ENCODE data around the gene AKAP17A. TPM values are rescaled to one million over a fixed set of nuclear protein-coding genes. Genes with fewer than 3 reads are reported as not detected.
"Not testable (repeated sequence)": the region's sequence is repeated elsewhere in the genome, so short reads cannot be mapped to it uniquely, and the experiment has no call there.

The AKAP17A gene
- polyA plus RNA-seq, 3 donors, result 8.9 to 118 (median 13.6) TPM

- Mint-ChIP-seq H3K4me1 (peaks cover 23% of the 10 kb centered on the region), H3K27me3 (ENCODE audit: low read depth in 3 of 3) (peaks cover 0 to 5% (median 4%) of the 10 kb centered on the region in 3 donors), H3K36me3 (no peaks in the 10 kb centered on the region), H3K9me3 (peaks cover 0 to 4% (median 0%) of the 10 kb centered on the region in 7 donors), H3K27ac (no peak overlapping the region), H3K4me3 (peak overlapping the region in 1 of 2 donors; percentile 51)
- Histone ChIP-seq H3K4me1 (ENCODE audit: control insufficient read depth in 1 of 2, insufficient read depth in 2 of 2, low read length in 2 of 2) (peaks cover 10 to 13% of the 10 kb centered on the region in 2 donors), H3K27me3 (ENCODE audit: control insufficient read depth in 2 of 2, insufficient read depth in 2 of 2, low read length in 2 of 2) (no peaks in the 10 kb centered on the region), H3K36me3 (replicated peaks in 1 of 2; ENCODE audit: control insufficient read depth in 1 of 2, insufficient read depth in 2 of 2, low read length in 2 of 2) (no peaks in the 10 kb centered on the region), H3K27ac (ENCODE audit: low read depth in 1 of 2, low read length in 2 of 2) (no peak overlapping the region), H3K79me2 (ENCODE audit: insufficient read depth, low read length) (no peaks in the 10 kb centered on the region), H4K20me1 (ENCODE audit: insufficient read depth, low read length) (no peaks in the 10 kb centered on the region), H2AFZ (ENCODE audit: insufficient read depth, low read depth, low read length, poor library complexity, severe bottlenecking) (peak overlapping the region; percentile 23), H3K9me3 (replicated peaks in 1 of 2; ENCODE audit: control insufficient read depth in 1 of 2, insufficient read depth in 1 of 2, low read length in 2 of 2) (no peaks in the 10 kb centered on the region), H3K9ac (ENCODE audit: insufficient read depth, low read length, poor library complexity, severe bottlenecking) (no peak overlapping the region), H3K4me3 (replicated peaks in 1 of 3; ENCODE audit: low read depth in 2 of 3, low read length in 3 of 3) (peak overlapping the region; percentile 5 to 56 (median 12)), H3K4me2 (replicated peaks; ENCODE audit: extremely low read depth, low read length, poor library complexity, severe bottlenecking) (peak overlapping the region; percentile 64)
- no peak for DNase-seq
- intact Hi-C loops (cut with micrococcal nuclease), result no loop called here
- 0% methylated on average over 3 of the region's 10 CpGs for WGBS (ENCODE audit: insufficient coverage)
- TF ChIP-seq CTCF (IDR thresholded peaks at IDR 0.05), result no peak
These were observed 26.4 kb upstream of the AKAP17A start for GRCh38 chrX:1564750-1565683.

GRCh38 chrX:1574181-1574580, 17.2 kb upstream of the AKAP17A start:
- intact Hi-C loops (cut with micrococcal nuclease), result loop anchor here in 1 of 2 donors (2.0 kb wide), 1 partner anchor 21 kb away; no protein-coding TSS in a partner anchor

More at GRCh38 chrX:1574181-1574580, 17.2 kb upstream of the AKAP17A start:
- not testable (repeated sequence) for H3K4me3 ChIP-seq (replicated peaks in 1 of 3; ENCODE audit: low read depth in 2 of 3, low read length in 3 of 3); H3K9ac ChIP-seq (ENCODE audit: insufficient read depth, low read length, poor library complexity, severe bottlenecking); H3K9me3 ChIP-seq (replicated peaks in 1 of 2; ENCODE audit: control insufficient read depth in 1 of 2, insufficient read depth in 1 of 2, low read length in 2 of 2); H3K79me2 ChIP-seq (ENCODE audit: insufficient read depth, low read length); DNase-seq; H2AFZ ChIP-seq (ENCODE audit: insufficient read depth, low read depth, low read length, poor library complexity, severe bottlenecking); H3K27me3 ChIP-seq (ENCODE audit: control insufficient read depth in 2 of 2, insufficient read depth in 2 of 2, low read length in 2 of 2); H3K36me3 ChIP-seq (replicated peaks in 1 of 2; ENCODE audit: control insufficient read depth in 1 of 2, insufficient read depth in 2 of 2, low read length in 2 of 2); H3K27ac ChIP-seq (ENCODE audit: low read depth in 1 of 2, low read length in 2 of 2); H3K9me3 Mint-ChIP-seq; H3K4me2 ChIP-seq (replicated peaks; ENCODE audit: extremely low read depth, low read length, poor library complexity, severe bottlenecking); H4K20me1 ChIP-seq (ENCODE audit: insufficient read depth, low read length); H3K27me3 Mint-ChIP-seq (ENCODE audit: low read depth in 3 of 3); H3K36me3 Mint-ChIP-seq; H3K27ac Mint-ChIP-seq; H3K4me3 Mint-ChIP-seq
- 97% methylated on average over 15 of the region's 19 CpGs for WGBS (ENCODE audit: insufficient coverage)
- peaks cover 9 to 12% of the 10 kb centered on the region in 2 donors for H3K4me1 ChIP-seq (ENCODE audit: control insufficient read depth in 1 of 2, insufficient read depth in 2 of 2, low read length in 2 of 2)
- H3K4me1 Mint-ChIP-seq, result peaks cover 15% of the 10 kb centered on the region

All from CD14-positive monocyte (primary cell).